ENCODE measurements around the gene SLC15A1. TPM values are rescaled to one million over a fixed set of nuclear protein-coding genes. Genes with fewer than 3 reads are reported as not detected.

Gene SLC15A1
- total RNA-seq, 1 experiment from 2014 or later: 1.9 TPM

DNA sequence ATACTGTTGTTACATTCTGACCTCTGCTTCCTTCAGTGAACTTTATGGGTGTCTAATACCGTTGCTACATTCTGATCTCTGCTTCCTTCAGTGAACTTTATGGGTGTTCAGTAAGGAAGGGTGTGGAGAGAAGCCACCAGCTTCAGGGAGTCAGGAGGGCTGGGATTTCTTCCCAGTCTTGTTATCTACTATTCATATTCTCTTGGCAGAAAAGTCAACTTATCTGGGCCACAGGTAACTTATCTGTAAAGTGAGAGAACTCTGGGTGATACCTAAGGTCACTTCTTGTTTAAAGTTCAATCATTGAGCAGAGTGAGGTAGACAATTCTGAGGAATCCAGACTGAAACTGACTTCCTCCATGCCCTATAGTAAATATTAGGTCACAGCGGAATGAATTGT, 104.3 kb downstream of the SLC15A1 start:
- Histone ChIP-seq H3K56ac (ENCODE audit: insufficient read length, low read depth, low read length) (no peak overlapping the region), H2BK5ac (ENCODE audit: insufficient read length, low read length) (no peak overlapping the region), H3K9ac (ENCODE audit: extremely low read depth, insufficient read length, low read length) (no peak overlapping the region), H3K27ac (ENCODE audit: insufficient read length, low read depth, low read length) (no peak overlapping the region), H4K91ac (ENCODE audit: insufficient read length, low read depth, low read length) (no peak overlapping the region), H3K9me3 (ENCODE audit: control insufficient read depth, low read depth, low read length) (no peaks in the 10 kb centered on the region), H3K4ac (ENCODE audit: low read depth, low read length) (no peak overlapping the region), H4K20me1 (ENCODE audit: control insufficient read depth, insufficient read depth, insufficient read length) (no peaks in the 10 kb centered on the region), H2BK20ac (ENCODE audit: low read depth, low read length, poor library complexity, severe bottlenecking) (no peak overlapping the region), H2AFZ (ENCODE audit: low read length) (no peak overlapping the region), H3K27me3 (ENCODE audit: insufficient read depth, low read length) (no peaks in the 10 kb centered on the region), H3K4me2 (ENCODE audit: insufficient read depth, insufficient read length, low read length) (no peak overlapping the region), H2BK15ac (ENCODE audit: low read depth, low read length) (no peak overlapping the region), H3K14ac (ENCODE audit: insufficient read depth, low read length) (no peak overlapping the region), H3K4me1 (ENCODE audit: insufficient read depth, low read length) (no peaks in the 10 kb centered on the region), H3K23ac (ENCODE audit: insufficient read length, low read depth, low read length) (no peak overlapping the region), H4K8ac (replicated peaks; ENCODE audit: insufficient read length, low read depth, low read length) (no peak overlapping the region), H3K18ac (ENCODE audit: insufficient read length, low read depth, low read length) (no peak overlapping the region), H3K79me2 (ENCODE audit: insufficient read depth, low read length) (no peaks in the 10 kb centered on the region), H2BK120ac (ENCODE audit: low read depth, low read length, poor library complexity, severe bottlenecking) (no peak overlapping the region), H3K79me1 (ENCODE audit: insufficient read depth, low read depth, low read length, poor library complexity, severe bottlenecking) (no peaks in the 10 kb centered on the region), H4K5ac (ENCODE audit: insufficient read length, low read depth, low read length) (no peak overlapping the region), H3T11ph (ENCODE audit: low read length) (no peak overlapping the region), H2BK12ac (ENCODE audit: insufficient read length, low read depth, low read length) (no peak overlapping the region), H2AK5ac (ENCODE audit: insufficient read length, low read length) (no peak overlapping the region), H3K23me2 (ENCODE audit: insufficient read length, low read depth, low read length, poor library complexity, severe bottlenecking) (no peaks in the 10 kb centered on the region)
- peaks cover under 1 to 3% of the 10 kb centered on the region in 2 experiments; a peak in 2 of 4 replicates for H3K4me1 Mint-ChIP-seq
- no peak for DNase-seq
- H3K27ac Mint-ChIP-seq: no peak overlapping the region
- H3K9me3 Mint-ChIP-seq: no peaks in the 10 kb centered on the region
- no CpG with 5 or more reads among the region's 2 CpGs for WGBS (ENCODE audit: extremely low coverage, insufficient read length, low lambda C conversion rate)
- no peaks in the 10 kb centered on the region for H3K36me3 Mint-ChIP-seq (ENCODE audit: insufficient read depth in 1 of 3, low read depth in 3 of 3)
- H3K27me3 Mint-ChIP-seq (ENCODE audit: low read depth): peaks cover 2% of the 10 kb centered on the region; the same call in 1 of the 2 replicates
- TF ChIP-seq, protein P1, sequence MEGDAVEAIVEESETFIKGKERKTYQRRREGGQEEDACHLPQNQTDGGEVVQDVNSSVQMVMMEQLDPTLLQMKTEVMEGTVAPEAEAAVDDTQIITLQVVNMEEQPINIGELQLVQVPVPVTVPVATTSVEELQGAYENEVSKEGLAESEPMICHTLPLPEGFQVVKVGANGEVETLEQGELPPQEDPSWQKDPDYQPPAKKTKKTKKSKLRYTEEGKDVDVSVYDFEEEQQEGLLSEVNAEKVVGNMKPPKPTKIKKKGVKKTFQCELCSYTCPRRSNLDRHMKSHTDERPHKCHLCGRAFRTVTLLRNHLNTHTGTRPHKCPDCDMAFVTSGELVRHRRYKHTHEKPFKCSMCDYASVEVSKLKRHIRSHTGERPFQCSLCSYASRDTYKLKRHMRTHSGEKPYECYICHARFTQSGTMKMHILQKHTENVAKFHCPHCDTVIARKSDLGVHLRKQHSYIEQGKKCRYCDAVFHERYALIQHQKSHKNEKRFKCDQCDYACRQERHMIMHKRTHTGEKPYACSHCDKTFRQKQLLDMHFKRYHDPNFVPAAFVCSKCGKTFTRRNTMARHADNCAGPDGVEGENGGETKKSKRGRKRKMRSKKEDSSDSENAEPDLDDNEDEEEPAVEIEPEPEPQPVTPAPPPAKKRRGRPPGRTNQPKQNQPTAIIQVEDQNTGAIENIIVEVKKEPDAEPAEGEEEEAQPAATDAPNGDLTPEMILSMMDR (conservative IDR thresholded peaks at IDR 0.05): no peak
- no peak overlapping the region for H3K4me3 Mint-ChIP-seq

All from H9 (cell line).